HG02943 (cell line): ENCODE measurements around the gene GCM1.

Source experiments
- ATAC-seq: cut with Tn5 transposase; IDR thresholded peaks from one replicate; pipeline ENCODE4 v1.9.1; 2021; ENCODE audit warnings: mild to moderate bottlenecking, low read depth, moderate library complexity; ENCODE audit not compliant: unreplicated experiment

The GCM1 gene

GRCh38 chr6:53111865-53112264 lies 36.8 kb downstream of the GCM1 start:
- no peak for ATAC-seq

GRCh38 chr6:53109612-53110011 lies 39.0 kb downstream of the GCM1 start:
- no peak for ATAC-seq

GRCh38 chr6:53107091-53107490 lies 41.5 kb downstream of the GCM1 start:
- no peak for ATAC-seq

- no peak for ATAC-seq
Measured at GRCh38 chr6:53104916-53105315, 43.7 kb downstream of the GCM1 start.

GRCh38 chr6:53103993-53104675 lies 44.5 kb downstream of the GCM1 start:
- no peak for ATAC-seq

GRCh38 chr6:53101006-53101405 lies 47.6 kb downstream of the GCM1 start:
- ATAC-seq: no peak

GRCh38 chr6:53100561-53100960 lies 48.1 kb downstream of the GCM1 start:
- ATAC-seq: no peak

- no peak for ATAC-seq
Measured at GRCh38 chr6:53095716-53096115, 52.9 kb downstream of the GCM1 start.

GRCh38 chr6:53095270-53095669 lies 53.4 kb downstream of the GCM1 start:
- ATAC-seq: no peak

GRCh38 chr6:53090576-53090975 lies 58.1 kb downstream of the GCM1 start:
- ATAC-seq: no peak

GRCh38 chr6:53089948-53090347 lies 58.7 kb downstream of the GCM1 start:
- ATAC-seq: no peak

- ATAC-seq: no peak
Measured at GRCh38 chr6:53086302-53086701, 62.3 kb downstream of the GCM1 start.

GRCh38 chr6:53080813-53081212 lies 67.8 kb downstream of the GCM1 start:
- ATAC-seq: no peak
